HG02870 (cell line): ENCODE measurements around the gene PARD6B.
"Not testable (repeated sequence)": the region's sequence is repeated elsewhere in the genome, so short reads cannot be mapped to it uniquely, and the experiment has no call there.

Source experiments
- ATAC-seq: cut with Tn5 transposase; IDR thresholded peaks from one replicate; pipeline ENCODE4 v1.9.1; 2021; ENCODE audit warnings: mild to moderate bottlenecking, moderate library complexity; ENCODE audit not compliant: unreplicated experiment

PARD6B gene

DNA sequence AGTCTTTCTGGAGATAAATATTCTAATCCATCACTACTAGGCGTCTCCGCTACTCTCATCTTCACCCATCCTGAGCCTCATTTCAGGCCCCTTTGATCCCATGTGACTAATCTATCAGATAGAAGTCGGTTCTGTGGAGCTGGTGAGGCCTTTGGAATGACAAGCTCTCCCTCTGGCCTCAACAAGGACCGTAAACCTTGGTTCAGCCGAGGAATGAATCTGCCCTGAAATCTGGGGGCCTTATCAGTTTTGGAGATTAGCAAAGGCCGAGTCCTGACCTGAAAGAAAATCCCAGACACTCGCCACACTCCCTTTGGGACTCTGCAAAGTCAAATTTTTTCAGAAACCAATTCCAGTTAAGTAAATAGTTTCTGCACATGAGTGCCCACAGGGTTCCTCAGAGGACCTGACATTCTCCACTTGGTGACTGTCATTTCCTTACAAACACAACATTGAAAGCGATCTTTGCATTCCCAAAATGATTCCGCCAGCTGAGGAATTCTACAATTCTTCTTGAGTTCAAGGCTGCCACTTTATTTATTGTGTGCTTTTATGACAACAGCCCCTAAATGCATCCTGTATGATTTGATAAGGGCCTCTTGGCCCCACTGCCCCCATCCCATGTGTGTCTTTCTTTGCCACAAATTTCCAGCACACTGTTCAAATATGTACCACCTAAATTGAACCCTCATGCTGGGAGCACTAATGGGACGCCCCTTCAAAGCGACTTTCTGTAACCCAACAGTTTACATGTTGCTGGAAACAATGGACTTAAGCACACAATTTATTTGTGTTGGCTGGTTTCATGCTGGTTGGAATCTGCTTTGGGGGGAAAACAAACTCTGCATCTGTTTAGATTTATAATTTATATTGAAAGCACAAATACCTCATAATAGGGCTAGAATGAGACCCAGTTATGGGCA lies 30.1 kb upstream of the PARD6B start:
- no peak for ATAC-seq

- not testable (repeated sequence) for ATAC-seq
These were observed 27.5 kb upstream of the PARD6B start for GRCh38 chr20:50703651-50704438.

- ATAC-seq = no peak
These were observed 26.9 kb upstream of the PARD6B start for GRCh38 chr20:50704514-50704913.

DNA sequence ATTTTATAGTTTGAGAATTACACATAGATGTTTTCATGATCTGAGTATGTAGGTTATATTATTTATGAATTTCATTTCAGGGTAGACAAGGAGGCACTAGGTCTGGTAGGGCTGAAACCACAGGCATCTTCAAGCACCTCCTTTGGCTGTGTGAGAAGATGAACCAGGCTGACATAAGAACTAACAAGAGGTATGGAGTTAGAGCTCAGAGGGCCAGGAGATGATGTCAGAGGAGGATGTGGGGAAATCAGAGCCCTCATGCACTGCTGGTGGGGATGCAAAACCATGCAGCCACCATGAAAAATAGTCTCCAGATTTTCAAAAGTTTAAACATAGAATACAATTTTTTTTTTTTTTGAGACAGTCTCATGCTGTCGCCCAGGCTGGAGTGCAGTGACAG lies 26.4 kb upstream of the PARD6B start:
- no peak for ATAC-seq

DNA sequence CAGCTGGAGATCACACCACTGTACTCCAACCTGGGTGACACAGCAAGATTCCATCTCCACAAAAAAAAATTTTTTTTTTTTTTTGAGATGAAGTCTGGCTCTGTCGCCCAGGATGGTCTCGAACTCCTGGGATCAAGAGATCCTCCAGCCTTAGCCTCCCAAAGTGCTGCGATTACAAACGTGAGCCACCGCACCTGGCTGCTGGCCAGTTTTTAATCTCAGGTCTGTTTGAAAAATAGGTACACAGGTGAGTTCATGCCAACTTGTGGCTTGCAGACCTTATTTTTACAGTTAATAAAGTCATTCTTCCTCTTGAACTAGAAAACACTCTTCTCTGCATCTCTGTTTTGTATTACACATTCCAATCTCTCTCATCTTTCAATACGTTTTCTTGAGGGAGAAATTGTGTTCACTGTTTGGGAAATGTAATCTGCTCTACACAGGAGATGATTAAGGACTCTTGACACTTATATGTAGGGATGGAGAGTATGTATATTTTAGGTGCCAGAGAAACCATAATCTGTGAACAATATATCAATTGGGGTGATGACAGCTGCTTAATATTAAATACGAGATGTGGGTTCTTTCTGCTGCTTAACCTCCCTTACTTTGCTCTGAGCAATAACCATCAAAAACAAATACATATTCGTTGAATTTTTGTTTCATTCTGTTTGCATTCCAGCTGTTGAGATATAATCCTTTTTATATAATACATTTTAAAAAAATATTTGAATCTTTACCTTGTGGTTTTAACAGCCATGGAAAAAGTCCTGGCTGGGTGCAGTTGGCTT lies 22.3 kb upstream of the PARD6B start:
- no peak for ATAC-seq

- no peak for ATAC-seq
These were observed 21.8 kb upstream of the PARD6B start for GRCh38 chr20:50709636-50709973.

GRCh38 chr20:50710492-50711063 lies 20.8 kb upstream of the PARD6B start:
- ATAC-seq = no peak

GRCh38 chr20:50711113-50711825 lies 20.1 kb upstream of the PARD6B start:
- ATAC-seq = no peak

DNA sequence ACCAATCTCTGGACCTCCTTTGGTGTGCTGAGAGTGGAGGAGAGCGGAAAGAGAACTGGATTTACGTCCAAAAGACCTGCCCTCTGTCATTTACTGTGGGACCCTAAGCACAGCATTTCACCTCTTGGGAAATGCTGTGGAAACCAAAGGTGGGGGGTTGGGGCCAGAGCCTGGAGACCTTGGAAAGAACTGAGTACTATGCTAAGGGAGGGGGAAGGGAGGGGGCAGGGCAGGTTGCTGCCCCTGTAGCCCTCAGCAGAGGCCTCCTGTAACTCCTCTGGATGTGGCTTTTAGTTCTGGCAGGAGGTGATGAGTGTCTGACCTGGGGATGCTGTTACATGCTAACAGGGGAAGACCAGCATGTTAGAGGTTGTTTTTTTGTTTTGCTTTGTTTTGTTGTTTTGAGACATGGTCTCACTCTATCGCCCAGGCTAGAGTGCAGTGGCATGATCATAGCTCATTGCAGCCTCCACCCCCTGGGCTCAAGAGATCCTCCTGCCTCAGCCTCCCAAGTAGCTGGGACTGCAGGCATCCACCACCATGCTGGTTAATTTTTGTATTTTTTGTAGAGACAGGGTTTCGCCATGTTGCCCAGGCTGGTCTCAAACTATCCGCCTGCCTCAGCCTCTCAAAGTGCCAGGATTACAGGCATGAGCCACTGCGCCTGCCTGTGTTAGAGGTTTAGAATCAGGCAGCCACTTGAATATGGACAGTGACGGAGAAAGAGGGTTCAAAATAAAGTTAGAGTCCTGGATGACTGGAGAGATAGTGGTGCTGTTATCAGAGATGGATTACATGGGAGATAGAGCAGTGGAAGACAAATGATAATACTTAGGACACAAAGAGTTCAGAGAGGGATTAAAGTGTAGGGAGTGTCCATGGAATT lies 18.4 kb upstream of the PARD6B start:
- ATAC-seq = no peak

DNA sequence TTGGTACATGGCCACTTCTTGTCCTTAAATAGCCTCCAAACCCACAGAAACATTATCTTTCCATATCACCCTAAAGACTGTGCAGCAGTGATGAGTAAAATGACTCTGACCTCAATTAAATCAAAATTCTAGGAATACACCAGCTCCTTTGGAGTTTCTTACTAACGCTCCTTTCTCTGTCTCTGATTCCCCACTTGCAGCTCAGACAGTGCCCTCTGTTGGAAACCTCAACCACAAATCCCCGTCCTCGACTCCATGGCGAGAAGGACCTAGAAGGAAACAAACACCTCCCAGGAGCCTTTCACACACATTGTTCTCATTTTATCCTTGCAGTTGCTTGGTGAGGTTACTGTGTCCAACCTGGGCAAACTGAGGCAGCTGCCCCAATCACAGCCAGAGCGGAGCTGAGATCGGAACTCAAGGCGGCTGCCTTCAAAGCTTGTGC lies 17.7 kb upstream of the PARD6B start:
- no peak for ATAC-seq

GRCh38 chr20:50714426-50714825 lies 17.0 kb upstream of the PARD6B start:
- not testable (repeated sequence) for ATAC-seq

- no peak for ATAC-seq
These were observed 15.7 kb upstream of the PARD6B start for GRCh38 chr20:50715694-50716093.

GRCh38 chr20:50716518-50716917 lies 14.9 kb upstream of the PARD6B start:
- no peak for ATAC-seq

DNA sequence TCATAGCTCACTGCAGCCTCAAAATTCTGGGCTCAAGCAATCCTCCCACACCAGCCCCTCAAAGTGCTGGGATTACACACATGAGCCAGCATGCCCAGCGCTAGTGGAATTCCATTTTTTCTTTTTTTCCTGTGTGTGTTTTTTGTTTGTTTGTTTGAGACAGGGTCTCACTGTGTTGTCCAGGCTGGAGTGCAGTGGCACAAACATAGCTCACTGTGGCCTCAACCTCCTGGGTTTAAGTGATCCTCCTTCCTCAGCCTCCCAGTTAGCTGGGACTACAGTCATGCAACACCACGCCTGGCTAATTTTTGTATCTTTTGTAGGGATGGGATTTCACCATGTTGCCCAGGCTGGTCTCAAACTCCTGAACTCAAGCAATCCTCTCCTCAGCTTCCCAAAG lies 14.1 kb upstream of the PARD6B start:
- no peak for ATAC-seq

DNA sequence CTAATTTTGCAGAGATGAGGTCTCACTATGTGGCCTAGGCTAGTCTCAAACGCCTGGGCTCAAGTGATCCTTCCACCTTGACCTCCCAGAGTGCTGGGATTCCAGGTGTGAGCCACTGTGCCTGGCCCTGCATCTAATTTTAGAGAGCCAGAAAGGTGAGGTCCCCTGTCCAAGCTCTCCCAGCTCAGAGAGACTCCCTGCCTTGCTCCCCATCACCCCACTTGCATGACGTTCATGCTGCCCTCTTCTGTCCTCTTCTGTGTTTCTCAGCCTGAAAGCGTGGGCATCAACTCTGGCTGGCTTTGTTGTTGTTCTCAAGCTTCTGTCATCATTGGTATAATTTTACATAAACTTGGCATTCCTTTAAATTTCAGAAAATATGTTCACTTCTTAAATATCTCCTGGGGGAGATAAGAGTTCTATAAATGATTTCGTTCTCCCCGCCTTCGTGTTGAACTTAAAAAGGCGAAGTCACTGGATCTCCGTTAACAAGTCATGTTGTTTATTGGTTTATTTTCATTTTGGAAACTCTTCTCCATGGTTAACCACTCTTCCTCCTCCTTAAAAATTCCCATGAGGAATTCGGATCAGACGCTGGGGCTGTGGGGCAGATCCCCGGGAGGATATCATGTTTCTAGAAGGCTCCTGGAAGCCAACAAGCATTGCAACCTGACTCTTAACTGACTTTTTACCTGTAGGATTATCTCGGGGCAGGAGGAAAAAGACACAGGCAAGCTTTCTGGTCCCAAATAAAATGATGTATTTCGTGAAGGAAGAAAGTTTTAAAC lies 13.2 kb upstream of the PARD6B start:
- ATAC-seq = no peak

DNA sequence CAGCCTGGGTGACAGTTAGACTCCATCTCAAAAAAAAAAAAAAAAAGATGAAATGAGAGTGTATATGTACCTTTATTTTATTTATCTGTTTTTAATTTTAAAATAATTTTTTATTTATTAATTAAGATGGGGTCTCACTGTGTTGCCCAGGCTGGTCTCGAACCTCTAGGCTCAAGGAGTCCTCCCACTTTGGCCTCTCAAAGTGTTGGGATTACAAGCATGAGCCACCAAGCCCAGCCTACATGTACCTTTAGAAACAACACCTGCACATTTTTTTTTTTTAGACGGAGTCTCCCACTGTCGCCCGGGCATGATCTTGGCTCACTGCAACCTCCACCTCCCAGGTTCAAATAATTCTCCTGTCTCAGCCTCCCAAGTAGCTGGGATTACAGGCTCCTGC lies 12.1 kb upstream of the PARD6B start:
- no peak for ATAC-seq

DNA sequence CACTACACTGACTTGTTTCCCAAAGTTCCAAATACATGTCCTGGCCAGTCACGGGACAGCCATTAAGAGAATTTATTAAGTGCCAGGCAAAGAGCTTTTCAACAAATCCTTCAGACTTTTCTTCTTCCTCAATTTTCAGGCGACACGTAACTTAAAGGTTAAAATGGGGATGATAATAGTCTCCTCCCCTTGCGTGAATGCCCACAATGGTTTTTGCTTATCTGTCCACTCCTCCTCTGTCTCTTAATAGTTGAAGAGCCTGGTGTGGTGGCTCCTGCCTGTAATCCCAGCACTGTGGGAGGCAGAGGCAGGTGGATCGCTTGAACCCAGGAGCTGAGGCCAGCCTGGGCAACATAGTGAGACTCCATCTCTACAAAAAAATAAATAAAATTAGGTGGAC lies 11.4 kb upstream of the PARD6B start:
- no peak for ATAC-seq

DNA sequence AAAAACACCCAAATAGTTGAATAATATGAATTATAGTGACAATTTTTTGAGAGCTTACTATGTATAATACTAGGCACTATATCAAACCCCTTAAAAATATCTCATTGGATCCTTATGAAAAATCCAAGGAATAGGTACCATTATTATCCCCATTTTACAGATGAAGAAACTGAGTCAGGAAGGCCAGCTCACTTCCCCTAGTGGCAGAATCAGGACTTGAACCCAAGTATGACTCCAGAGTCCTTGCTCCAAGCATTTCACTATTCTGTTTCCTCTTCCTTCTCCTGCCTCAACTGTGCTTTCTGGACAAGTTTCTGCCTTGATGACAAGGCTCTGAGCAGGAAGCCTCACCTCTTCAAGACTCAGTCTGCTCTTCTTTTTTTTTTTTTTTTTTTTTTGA lies 10.8 kb upstream of the PARD6B start:
- ATAC-seq = no peak

DNA sequence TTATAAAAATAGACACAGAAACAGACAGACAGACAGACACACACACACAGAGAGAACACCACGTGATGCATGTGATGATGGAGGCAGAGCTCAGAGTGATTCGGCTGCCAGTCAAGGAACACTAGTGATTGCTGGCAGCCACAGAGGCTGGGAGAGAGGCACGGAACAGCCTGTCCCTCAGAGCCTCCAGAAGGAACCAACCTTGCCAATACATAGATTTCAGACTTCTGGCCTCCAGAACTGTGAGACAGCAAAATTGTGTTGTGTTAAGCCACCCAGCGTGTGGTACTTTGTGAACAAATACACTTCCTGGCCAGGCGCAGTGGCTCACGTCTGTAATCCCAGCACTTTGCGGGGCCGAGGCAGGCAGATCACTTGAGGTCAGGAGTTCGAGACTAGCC lies 9.5 kb upstream of the PARD6B start:
- no peak for ATAC-seq
